Hematopoietic multipotent progenitor cell treated with erythropoietin and hydrocortisone succinate and interleukin-3 and kit ligand, for 8 days (in vitro differentiated cells): ENCODE results near the gene CNNM4.
A peak's percentile ranks its signal among the peaks of the same experiment; 100 is the strongest.

Experiments
- DNase-seq: peaks from one replicate; pipeline ENCODE4 v3.0.0-alpha.2; 2015

CNNM4 gene

GRCh38 chr2:96837575-96837974 lies 76.9 kb downstream of the CNNM4 start:
- DNase-seq, result no peak

- DNase-seq, result no peak
These were observed 77.9 kb downstream of the CNNM4 start for GRCh38 chr2:96838345-96839292.

GRCh38 chr2:96839293-96839874 lies 78.7 kb downstream of the CNNM4 start:
- peak; percentile 74 for DNase-seq

GRCh38 chr2:96839875-96840850 lies 79.5 kb downstream of the CNNM4 start:
- no peak for DNase-seq

GRCh38 chr2:96841701-96842495 lies 81.2 kb downstream of the CNNM4 start:
- no peak for DNase-seq

GRCh38 chr2:96842600-96842999 lies 81.9 kb downstream of the CNNM4 start:
- DNase-seq, result no peak

- no peak for DNase-seq
These were observed 83.0 kb downstream of the CNNM4 start, which contains the start of gene ANKRD23 for GRCh38 chr2:96843538-96844268. ANKRD23 (minus strand) TSS chr2:96844021; CDS start chr2:96843992, 29 bp downstream.

GRCh38 chr2:96844405-96844808 lies 83.7 kb downstream of the CNNM4 start:
- no peak for DNase-seq

GRCh38 chr2:96846825-96847224 lies 86.1 kb downstream of the CNNM4 start:
- no peak for DNase-seq

GRCh38 chr2:96847586-96847985 lies 86.9 kb downstream of the CNNM4 start:
- DNase-seq, result no peak

- DNase-seq, result no peak
These were observed 87.6 kb downstream of the CNNM4 start for GRCh38 chr2:96848264-96848663.

GRCh38 chr2:96852667-96853066 lies 92.0 kb downstream of the CNNM4 start:
- DNase-seq, result no peak

GRCh38 chr2:96853321-96853720 lies 92.6 kb downstream of the CNNM4 start:
- DNase-seq, result no peak

GRCh38 chr2:96856776-96857666 lies 96.3 kb downstream of the CNNM4 start:
- DNase-seq, result peak; percentile 62

- peak; percentile 97 for DNase-seq
These were observed 97.1 kb downstream of the CNNM4 start, which contains the start of gene ANKRD39 for GRCh38 chr2:96857667-96858372. ANKRD39 (minus strand) TSS chr2:96858016; CDS start chr2:96857987, 29 bp downstream.

- DNase-seq, result no peak
These were observed 98.5 kb downstream of the CNNM4 start for GRCh38 chr2:96859099-96859649.

- DNase-seq, result no peak
These were observed 99.0 kb downstream of the CNNM4 start for GRCh38 chr2:96859681-96860064.

GRCh38 chr2:96860065-96861029 lies 99.6 kb downstream of the CNNM4 start:
- no peak for DNase-seq
